ENCODE measurements around the gene GUK1. TPM values are rescaled to one million over a fixed set of nuclear protein-coding genes. Genes with fewer than 3 reads are reported as not detected.

GUK1 gene
- total RNA-seq, 2 donors from 2014 or later: 110 to 112 TPM

DNA sequence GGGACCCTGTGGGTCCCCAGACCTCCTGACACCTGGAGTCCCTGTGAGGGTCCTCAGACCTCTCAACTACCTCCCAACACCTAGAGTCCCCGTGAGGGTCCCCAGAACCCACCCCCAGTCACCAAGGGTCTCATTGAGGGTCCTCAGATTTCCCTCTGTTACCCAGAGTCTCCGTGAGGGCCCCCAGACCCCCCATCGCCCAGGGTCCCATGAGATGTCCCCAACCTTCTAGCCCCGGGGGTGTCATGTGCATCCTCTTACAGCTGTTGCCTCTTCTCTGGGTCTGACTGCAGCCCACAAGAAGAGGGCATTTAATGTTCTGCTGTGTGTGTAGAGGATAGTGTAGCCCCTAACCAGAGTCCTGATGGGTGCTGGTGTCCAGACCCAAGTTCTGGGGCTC, 7.7 kb downstream of the GUK1 start:
- H3K9me3 Mint-ChIP-seq: no peaks in the 10 kb centered on the region
- H3K9ac ChIP-seq (ENCODE audit: extremely low read depth, low read length, poor library complexity, severe bottlenecking): no peak overlapping the region
- no peak overlapping the region for H3K4me3 ChIP-seq (ENCODE audit: low read length)
- TF ChIP-seq, protein P1, sequence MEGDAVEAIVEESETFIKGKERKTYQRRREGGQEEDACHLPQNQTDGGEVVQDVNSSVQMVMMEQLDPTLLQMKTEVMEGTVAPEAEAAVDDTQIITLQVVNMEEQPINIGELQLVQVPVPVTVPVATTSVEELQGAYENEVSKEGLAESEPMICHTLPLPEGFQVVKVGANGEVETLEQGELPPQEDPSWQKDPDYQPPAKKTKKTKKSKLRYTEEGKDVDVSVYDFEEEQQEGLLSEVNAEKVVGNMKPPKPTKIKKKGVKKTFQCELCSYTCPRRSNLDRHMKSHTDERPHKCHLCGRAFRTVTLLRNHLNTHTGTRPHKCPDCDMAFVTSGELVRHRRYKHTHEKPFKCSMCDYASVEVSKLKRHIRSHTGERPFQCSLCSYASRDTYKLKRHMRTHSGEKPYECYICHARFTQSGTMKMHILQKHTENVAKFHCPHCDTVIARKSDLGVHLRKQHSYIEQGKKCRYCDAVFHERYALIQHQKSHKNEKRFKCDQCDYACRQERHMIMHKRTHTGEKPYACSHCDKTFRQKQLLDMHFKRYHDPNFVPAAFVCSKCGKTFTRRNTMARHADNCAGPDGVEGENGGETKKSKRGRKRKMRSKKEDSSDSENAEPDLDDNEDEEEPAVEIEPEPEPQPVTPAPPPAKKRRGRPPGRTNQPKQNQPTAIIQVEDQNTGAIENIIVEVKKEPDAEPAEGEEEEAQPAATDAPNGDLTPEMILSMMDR (conservative IDR thresholded peaks at IDR 0.05): no peak
- H3K27ac ChIP-seq (ENCODE audit: low read depth, low read length): no peak overlapping the region
- no peaks in the 10 kb centered on the region for H3K36me3 Mint-ChIP-seq (ENCODE audit: low read depth)
- H3K4me1 Mint-ChIP-seq: no peaks in the 10 kb centered on the region
- no peak overlapping the region for H3K27ac Mint-ChIP-seq
- H3K27me3 Mint-ChIP-seq (ENCODE audit: insufficient read depth): no peaks in the 10 kb centered on the region
- no peak for DNase-seq
- peaks cover 3% of the 10 kb centered on the region for H3K4me1 ChIP-seq (ENCODE audit: control insufficient read depth, insufficient read depth, low read length)
- H3K36me3 ChIP-seq (ENCODE audit: control insufficient read depth, insufficient read depth, low read length): peaks cover 3% of the 10 kb centered on the region
- no peak overlapping the region for H3K4me3 Mint-ChIP-seq
- no peaks in the 10 kb centered on the region for H3K27me3 ChIP-seq (ENCODE audit: control insufficient read depth, insufficient read depth, low read length, poor library complexity, severe bottlenecking)
- H3K9me3 ChIP-seq (ENCODE audit: control insufficient read depth, low read length): no peaks in the 10 kb centered on the region
- 92% methylated on average over 2 to 4 of the region's 4 CpGs for WGBS, 2 experiments (ENCODE audit: insufficient coverage in 1 of 2, insufficient read length in 1 of 2)

DNA sequence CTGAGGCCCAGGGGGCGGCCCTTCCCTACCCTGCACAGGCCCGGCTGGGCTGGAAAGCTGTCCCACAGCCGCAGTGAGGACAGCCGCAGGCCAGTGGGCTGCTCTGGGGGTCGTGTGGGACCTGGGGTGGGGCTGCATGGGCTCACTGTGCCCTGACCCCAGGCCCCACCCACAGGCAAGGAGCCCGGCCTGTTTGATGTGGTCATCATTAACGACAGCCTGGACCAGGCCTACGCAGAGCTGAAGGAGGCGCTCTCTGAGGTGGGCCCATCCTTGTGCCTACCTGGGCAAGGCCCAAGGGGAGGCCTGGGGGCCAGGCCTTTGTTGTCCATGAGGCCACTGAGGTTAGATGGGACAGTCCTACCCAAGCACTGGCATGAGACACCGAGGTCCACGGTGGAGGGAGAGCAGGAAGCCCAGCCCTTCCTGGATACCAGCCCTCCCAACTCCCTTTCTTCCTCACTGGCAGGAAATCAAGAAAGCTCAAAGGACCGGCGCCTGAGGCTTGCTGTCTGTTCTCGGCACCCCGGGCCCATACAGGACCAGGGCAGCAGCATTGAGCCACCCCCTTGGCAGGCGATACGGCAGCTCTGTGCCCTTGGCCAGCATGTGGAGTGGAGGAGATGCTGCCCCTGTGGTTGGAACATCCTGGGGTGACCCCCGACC, 8.2 kb downstream of the GUK1 start:
- H3K4me1 Mint-ChIP-seq: no peaks in the 10 kb centered on the region
- no peak overlapping the region for H3K4me3 Mint-ChIP-seq
- Histone ChIP-seq H3K4me1 (ENCODE audit: control insufficient read depth, insufficient read depth, low read length) (peaks cover 3% of the 10 kb centered on the region), H3K27ac (ENCODE audit: low read depth, low read length) (no peak overlapping the region), H3K27me3 (ENCODE audit: control insufficient read depth, insufficient read depth, low read length, poor library complexity, severe bottlenecking) (no peaks in the 10 kb centered on the region), H3K36me3 (ENCODE audit: control insufficient read depth, insufficient read depth, low read length) (peaks cover 3% of the 10 kb centered on the region), H3K4me3 (ENCODE audit: low read length) (no peak overlapping the region), H3K9ac (ENCODE audit: extremely low read depth, low read length, poor library complexity, severe bottlenecking) (no peak overlapping the region), H3K9me3 (ENCODE audit: control insufficient read depth, low read length) (no peaks in the 10 kb centered on the region)
- TF ChIP-seq, protein P1 (conservative IDR thresholded peaks at IDR 0.05): no peak
- WGBS, 2 experiments (ENCODE audit: insufficient coverage in 1 of 2, insufficient read length in 1 of 2): 90 to 92% methylated on average over 8 to 18 of the region's 18 CpGs
- H3K27ac Mint-ChIP-seq: no peak overlapping the region
- H3K36me3 Mint-ChIP-seq (ENCODE audit: low read depth): no peaks in the 10 kb centered on the region
- DNase-seq: no peak
- no peaks in the 10 kb centered on the region for H3K9me3 Mint-ChIP-seq
- H3K27me3 Mint-ChIP-seq (ENCODE audit: insufficient read depth): no peaks in the 10 kb centered on the region

DNA sequence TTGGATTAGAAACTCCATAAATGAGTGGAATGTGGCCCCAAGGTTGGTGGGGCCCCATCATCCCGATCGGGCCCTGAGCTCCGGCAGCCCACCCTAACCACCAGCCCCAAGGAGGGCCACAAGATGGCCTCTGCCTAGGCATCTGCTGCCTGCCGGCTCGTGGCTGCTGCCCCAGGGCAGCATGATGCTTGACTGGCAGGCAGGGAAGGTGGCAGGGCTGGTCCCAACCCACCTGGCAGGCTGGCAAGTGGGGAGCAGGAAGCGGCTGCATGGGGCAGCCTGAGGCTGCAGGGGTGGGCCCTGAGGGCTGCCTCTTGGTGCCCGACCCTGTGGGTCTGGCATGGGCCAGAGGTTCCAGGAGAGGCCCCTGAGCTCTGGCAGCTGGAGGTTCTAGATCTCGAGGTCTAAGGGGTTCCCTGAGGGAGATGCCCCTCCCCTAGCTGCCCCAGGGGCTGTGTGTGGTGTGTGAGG, 8.9 kb downstream of the GUK1 start:
- no peak overlapping the region for H3K27ac Mint-ChIP-seq
- H3K4me3 Mint-ChIP-seq: no peak overlapping the region
- WGBS, 2 experiments (ENCODE audit: insufficient coverage in 1 of 2, insufficient read length in 1 of 2): 90 to 92% methylated on average over 5 to 8 of the region's 8 CpGs
- H3K36me3 Mint-ChIP-seq (ENCODE audit: low read depth): no peaks in the 10 kb centered on the region
- peak; percentile 43 for DNase-seq
- no peak overlapping the region for H3K9ac ChIP-seq (ENCODE audit: extremely low read depth, low read length, poor library complexity, severe bottlenecking)
- no peaks in the 10 kb centered on the region for H3K9me3 Mint-ChIP-seq
- no peaks in the 10 kb centered on the region for H3K4me1 Mint-ChIP-seq
- H3K36me3 ChIP-seq (ENCODE audit: control insufficient read depth, insufficient read depth, low read length): peaks cover 3% of the 10 kb centered on the region
- H3K27me3 ChIP-seq (ENCODE audit: control insufficient read depth, insufficient read depth, low read length, poor library complexity, severe bottlenecking): no peaks in the 10 kb centered on the region
- H3K27me3 Mint-ChIP-seq (ENCODE audit: insufficient read depth): no peaks in the 10 kb centered on the region
- TF ChIP-seq, protein P1 (conservative IDR thresholded peaks at IDR 0.05): no peak
- H3K4me3 ChIP-seq (ENCODE audit: low read length): no peak overlapping the region
- H3K4me1 ChIP-seq (ENCODE audit: control insufficient read depth, insufficient read depth, low read length): peaks cover 2% of the 10 kb centered on the region
- peak overlapping the region; percentile 49 for H3K27ac ChIP-seq (ENCODE audit: low read depth, low read length)
- no peaks in the 10 kb centered on the region for H3K9me3 ChIP-seq (ENCODE audit: control insufficient read depth, low read length)

Measured in endodermal cell (in vitro differentiated cells).